HepG2 (cell line): Measurements from ENCODE around the gene RRP36. TPM values are rescaled to one million over a fixed set of nuclear protein-coding genes. Genes with fewer than 3 reads are reported as not detected.

Experiments
- ATAC-seq: fragments of 200-7000 bp; cut with Tn5 transposase; 3 replicates; pipeline ENCODE4 v1.9.1; 2020; ENCODE audit warnings: mild to moderate bottlenecking, moderate library complexity
- BruUV-seq: library from RNA; stranded (reverse); fragments of 400-500 nt; replicated peaks from 2 replicates; lab custom pipeline; 2021; lab: Mats Ljungman, UMichigan
- CTCF ChIA-PET: fragments of 300-600 bp; formaldehyde crosslinking; extraction: SDS; loops from one replicate; lab custom pipeline; 2021; ENCODE audit warnings: low total read pairs, inconsistent platforms, low intra/inter-chr PET ratio; lab: Yijun Ruan, JAX
- POLR2A ChIA-PET: fragments of 350-600 bp; sonication (Branson Sonifier 250); formaldehyde crosslinking; loops from one replicate; lab custom pipeline; 2020; ENCODE audit warnings: antibody characterized with exemption, inconsistent platforms; lab: Yijun Ruan, JAX
- DNase-seq: peaks from one replicate; pipeline ENCODE4 v3.0.0-alpha.2; 2015; ENCODE audit warnings: low spot score
- FAIRE-seq: peaks from 3 replicates; lab custom pipeline; 2011; peaks lifted over from hg19 to GRCh38; lab: Jason Lieb, UNC
- H2AFZ ChIP-seq: one replicate; pipeline ENCODE4 v1.6.1; 2011; ENCODE audit warnings: low read length, inconsistent platforms
- H3K27ac ChIP-seq: fragments of 300-600 bp; 3 replicates; pipeline ENCODE4 v1.8.0; 2011; ENCODE audit warnings: mixed run types, mild to moderate bottlenecking, mixed read lengths, low read length, inconsistent platforms; ENCODE audit not compliant: insufficient read depth; ENCODE audit errors: extremely low read length
- H3K27me3 ChIP-seq, 2 experiments: fragments of 200-600 bp in 1 of 2; 2 replicates in 1 of 2; 3 replicates in 1 of 2; pipeline versions ENCODE4 v1.6.0 to v1.8.0; 2011; ENCODE audit warnings: low read length in 2 of 2, mild to moderate bottlenecking in 2 of 2, moderate library complexity in 2 of 2, inconsistent platforms in 1 of 2; ENCODE audit not compliant: insufficient read depth in 2 of 2, control insufficient read depth in 1 of 2
- H3K36me3 ChIP-seq, 2 experiments: fragments of 200-600 bp in 1 of 2; replicated peaks in 1 of 2; 2 replicates in 1 of 2; 3 replicates in 1 of 2; pipeline versions ENCODE4 v1.5.1 to v1.8.0; 2011; ENCODE audit warnings: low read length in 2 of 2, inconsistent platforms in 1 of 2; ENCODE audit not compliant: insufficient read depth in 2 of 2, control insufficient read depth in 1 of 2
- H3K4me1 ChIP-seq: 2 replicates; pipeline ENCODE4 v1.5.1; 2012; ENCODE audit warnings: low read length, inconsistent platforms; ENCODE audit not compliant: insufficient read depth
- H3K4me2 ChIP-seq: 2 replicates; pipeline ENCODE4 v1.6.0; 2011; ENCODE audit warnings: low read depth, low read length, inconsistent platforms
- H3K4me3 ChIP-seq, 3 experiments: fragments of 200-600 bp in 1 of 3; sonication (generic), shearing (Covaris generic) in 1 of 3; replicated peaks in 1 of 3; 2 replicates each; pipeline ENCODE4 v1.5.1; 2011 to 2016; ENCODE audit warnings: low read length in 3 of 3, inconsistent platforms in 2 of 3, low read depth in 2 of 3, mild to moderate bottlenecking in 2 of 3, control low read depth in 1 of 3, mixed read lengths in 1 of 3; ENCODE audit not compliant: insufficient read depth in 1 of 3
- H3K79me2 ChIP-seq: one replicate; pipeline ENCODE4 v1.6.1; 2011; ENCODE audit warnings: low read length, inconsistent platforms; ENCODE audit not compliant: insufficient read depth
- H3K9ac ChIP-seq: 2 replicates; pipeline ENCODE4 v1.6.0; 2011; ENCODE audit warnings: mild to moderate bottlenecking, low read depth, low read length, inconsistent platforms; ENCODE audit not compliant: insufficient read depth
- H3K9me3 ChIP-seq: 2 replicates; pipeline ENCODE4 v1.5.1; 2012; ENCODE audit warnings: mild to moderate bottlenecking, low read length
- H4K20me1 ChIP-seq: 2 replicates; pipeline ENCODE4 v1.6.0; 2011; ENCODE audit warnings: inconsistent platforms, mild to moderate bottlenecking, low read length, moderate library complexity; ENCODE audit not compliant: insufficient read depth
- AGO2 ChIP-seq: fragments of 200-400 bp; formaldehyde crosslinking; optimal IDR thresholded peaks from 2 replicates; pipeline ENCODE3; 2017; ENCODE audit warnings: mild to moderate bottlenecking, low read depth, low read length, moderate library complexity
- ARNT2 ChIP-seq: sonication (generic); formaldehyde crosslinking; IDR thresholded peaks from 2 replicates; pipeline ENCODE4 v1.8.0; 2022; ENCODE audit warnings: mild to moderate bottlenecking, low read depth, missing genetic modification reagents, moderate library complexity
- FOXA3 ChIP-seq: IDR thresholded peaks from 2 replicates; pipeline ENCODE4 v1.6.1; 2016; ENCODE audit warnings: missing genetic modification reagents, missing compliant biosample characterization
- GABPA ChIP-seq, 2 experiments: IDR thresholded peaks; 2 replicates each; pipeline ENCODE4 v1.6.1; 2011 to 2016; ENCODE audit warnings: low read depth in 2 of 2, low read length in 1 of 2, missing biosample characterization in 1 of 2, missing genetic modification characterization in 1 of 2
- ISX ChIP-seq: sonication (generic); formaldehyde crosslinking; conservative IDR thresholded peaks from 2 replicates; pipeline ENCODE4 v1.5.0; 2020; ENCODE audit warnings: missing genetic modification reagents
- MAF1 ChIP-seq: sonication (generic); formaldehyde crosslinking; IDR thresholded peaks from 2 replicates; pipeline ENCODE4 v1.5.0; 2020; ENCODE audit warnings: missing genetic modification reagents, borderline replicate concordance
- MLX ChIP-seq: IDR thresholded peaks from 2 replicates; pipeline ENCODE4 v1.6.1; 2016
- POLR2A ChIP-seq, 2 experiments: IDR thresholded peaks; 2 replicates each; pipeline ENCODE4 v1.6.1; 2011; ENCODE audit warnings: low read depth in 2 of 2, low read length in 2 of 2, mild to moderate bottlenecking in 1 of 2, moderate library complexity in 1 of 2; ENCODE audit not compliant: insufficient read depth in 1 of 2
- POLR2AphosphoS2 ChIP-seq: IDR thresholded peaks from 2 replicates; pipeline ENCODE4 v1.6.1; 2011; ENCODE audit warnings: low read depth, low read length, improper control_type of control experiment
- RBFOX2 ChIP-seq: fragments of 200-400 bp; formaldehyde crosslinking; IDR thresholded peaks from 2 replicates; pipeline ENCODE4 v1.6.1; 2017; ENCODE audit warnings: low read depth, mild to moderate bottlenecking, low read length
- SRSF9 ChIP-seq: fragments of 200-400 bp; formaldehyde crosslinking; IDR thresholded peaks from 2 replicates; pipeline ENCODE4 v1.6.1; 2018; ENCODE audit warnings: borderline replicate concordance, mild to moderate bottlenecking, low read depth, low read length; ENCODE audit not compliant: insufficient read depth, poor library complexity, severe bottlenecking
- SYNCRIP ChIP-seq: fragments of 200-400 bp; formaldehyde crosslinking; IDR thresholded peaks from 2 replicates; pipeline ENCODE4 v1.6.1; 2018; ENCODE audit warnings: mild to moderate bottlenecking, low read depth, low read length; ENCODE audit not compliant: insufficient read depth
- ZFY ChIP-seq: sonication (generic); formaldehyde crosslinking; IDR thresholded peaks from 2 replicates; pipeline ENCODE4 v1.4.0; 2020; ENCODE audit warnings: missing genetic modification reagents
- ZNF280D ChIP-seq: sonication (generic); formaldehyde crosslinking; IDR thresholded peaks from 2 replicates; pipeline ENCODE4 v1.5.1; 2020; ENCODE audit warnings: mild to moderate bottlenecking, missing genetic modification reagents
- ZNF296 ChIP-seq: sonication (generic); formaldehyde crosslinking; conservative IDR thresholded peaks from 2 replicates; pipeline ENCODE4 v1.5.0; 2020; ENCODE audit warnings: mild to moderate bottlenecking, missing genetic modification reagents
- ZNF33B ChIP-seq: sonication (generic); formaldehyde crosslinking; IDR thresholded peaks from 2 replicates; pipeline ENCODE4 v1.5.1; 2020; ENCODE audit warnings: mild to moderate bottlenecking, missing genetic modification reagents
- ZNF780A ChIP-seq: sonication (generic); formaldehyde crosslinking; IDR thresholded peaks from 2 replicates; pipeline ENCODE4 v1.8.0; 2022; ENCODE audit warnings: mild to moderate bottlenecking, missing genetic modification reagents, moderate library complexity
- ZNF878 ChIP-seq: sonication (generic); formaldehyde crosslinking; IDR thresholded peaks from 2 replicates; pipeline ENCODE4 v1.8.1; 2023; ENCODE audit warnings: mild to moderate bottlenecking, missing genetic modification reagents, moderate library complexity
- WGBS: methylation state at CpG from one replicate; pipeline ENCODE4 v1.1.6; 2017; ENCODE audit warnings: low lambda C conversion rate; 5-methylcytosine and 5-hydroxymethylcytosine counted together
- in situ Hi-C: cut with HindIII; loops from 2 replicates; pipeline ENCODE4 v1.10.0; 2017; ENCODE audit warnings: low pct_unique_long_range_greater_than_20kb; ENCODE audit not compliant: extremely low pct_ligation_motif_present
- intact Hi-C: fragments of 100-400 bp; cut with micrococcal nuclease; formaldehyde crosslinking; loops from one replicate; pipeline ENCODE4 v1.10.0; 2022; ENCODE audit not compliant: unreplicated experiment
- polyA plus RNA-seq, 8 experiments: library from polyadenylated mRNA; depleted of rRNA in 3 of 8; stranded (reverse) in 7 of 8; unstranded in 1 of 8; fragments of >200 nt; fragmentation: Illumina TruSeq in 4 of 8; extraction: Trizol in 4 of 8; gene quantifications; 2 replicates each; pipeline versions ENCODE4 v1.2.1 to v1.2.3, GENCODE V29; 2011 to 2016; ENCODE audit warnings: low read depth in 4 of 8, missing spikeins in 1 of 8, mixed read lengths in 1 of 8; ENCODE audit not compliant: insufficient read depth in 1 of 8
- total RNA-seq, 5 experiments: library from RNA; depleted of rRNA; stranded (reverse); fragments of >200 nt; fragmentation: Illumina TruSeq; extraction: Trizol; gene quantifications; 2 replicates each; pipeline ENCODE4 v1.2.3, GENCODE V29; 2016; ENCODE audit warnings: low read depth in 1 of 5
- TF ChIP-seq, protein P1 (sequence below): sonication (generic); formaldehyde crosslinking; IDR thresholded peaks from 2 replicates; pipeline ENCODE4 v1.5.1; 2020; ENCODE audit warnings: mild to moderate bottlenecking, missing genetic modification reagents, moderate library complexity

Gene RRP36
- total and polyA plus RNA-seq, 2 of the 13 experiments (the other 11 are each of a cell fraction or from before 2014, with no cell fraction given), result 29.5 to 144 TPM

DNA sequence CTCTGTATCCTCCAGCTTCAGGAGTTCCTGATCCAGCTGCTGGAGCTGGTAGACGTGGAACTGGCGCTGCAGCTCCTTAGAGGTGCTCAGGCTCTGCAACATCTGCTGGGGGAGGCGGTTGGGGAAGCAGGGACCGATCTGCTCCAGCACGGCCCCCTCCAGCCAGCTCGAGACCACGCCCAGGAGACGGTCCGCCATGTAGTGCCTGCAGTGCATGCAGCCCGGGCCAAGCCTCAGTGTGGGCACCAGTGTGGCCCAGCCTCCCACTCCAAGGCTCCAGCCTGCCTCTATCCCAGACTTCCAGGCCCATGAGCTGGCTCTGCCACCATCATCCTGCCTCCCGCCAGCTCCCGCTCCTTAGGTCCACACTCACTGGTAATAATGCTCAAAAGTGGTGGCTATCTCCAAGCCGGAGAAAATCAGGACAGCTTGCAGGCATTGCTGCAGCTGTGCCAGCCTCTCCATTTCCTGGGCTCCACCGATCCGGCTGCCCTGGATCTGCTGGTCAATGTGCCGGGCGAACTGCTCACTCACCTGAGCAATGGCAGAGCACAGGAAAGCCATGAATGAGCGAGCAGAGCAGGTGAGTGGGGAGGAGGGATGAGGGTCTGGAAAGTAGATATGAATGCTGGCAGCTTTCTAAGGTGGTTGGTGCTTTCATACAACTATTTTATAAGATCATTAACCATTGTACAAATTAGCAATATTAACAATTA is 19.3 kb downstream of the RRP36 start:
- no TSS peak for BruUV-seq
- Histone ChIP-seq H3K79me2 (no peaks in the 10 kb centered on the region), H2AFZ (no peak overlapping the region), H3K27ac (no peak overlapping the region), H4K20me1 (peaks cover under 1% of the 10 kb centered on the region; the same call in 1 of the 2 replicates), H3K9me3 (no peaks in the 10 kb centered on the region), H3K4me3 (no peak overlapping the region), H3K36me3 (peaks cover 46 to 74% of the 10 kb centered on the region in 2 experiments), H3K9ac (no peak overlapping the region), H3K4me1 (peaks cover 4% of the 10 kb centered on the region), H3K4me2 (no peak overlapping the region), H3K27me3 (no peaks in the 10 kb centered on the region)
- DNase-seq, result no peak
- FAIRE-seq, result no peak
- CTCF ChIA-PET, result no interaction called here
- intact Hi-C loops (no loop called here), in situ Hi-C loops (no loop called here)
- ATAC-seq, result no peak
- WGBS, result 98% methylated on average over 18 of the region's 18 CpGs
- POLR2A ChIA-PET, result interaction anchor here (0.6 to 1.4 kb wide), 2 partner anchors 13 to 136 kb away, joined by 3 to 4 read pairs; partner anchors contain the start of gene CUL7
- no peak for TF ChIP-seq ISX
- no peak for TF ChIP-seq ARNT2 (CRISPR knock-in tag)
- TF ChIP-seq ZFY, result no peak
- TF ChIP-seq MAF1 (CRISPR knock-in tag), result no peak
- peak; percentile 88 for TF ChIP-seq AGO2
- no peak for TF ChIP-seq MLX
- TF ChIP-seq FOXA3 (CRISPR knock-in tag), result no peak
- peak; percentile 67 for TF ChIP-seq RBFOX2
- TF ChIP-seq ZNF878 (CRISPR knock-in tag), result no peak
- no peak for TF ChIP-seq ZNF33B
- no peak for TF ChIP-seq ZNF780A (CRISPR knock-in tag)
- no peak for TF ChIP-seq ZNF296 (CRISPR knock-in tag)
- TF ChIP-seq, protein P1, sequence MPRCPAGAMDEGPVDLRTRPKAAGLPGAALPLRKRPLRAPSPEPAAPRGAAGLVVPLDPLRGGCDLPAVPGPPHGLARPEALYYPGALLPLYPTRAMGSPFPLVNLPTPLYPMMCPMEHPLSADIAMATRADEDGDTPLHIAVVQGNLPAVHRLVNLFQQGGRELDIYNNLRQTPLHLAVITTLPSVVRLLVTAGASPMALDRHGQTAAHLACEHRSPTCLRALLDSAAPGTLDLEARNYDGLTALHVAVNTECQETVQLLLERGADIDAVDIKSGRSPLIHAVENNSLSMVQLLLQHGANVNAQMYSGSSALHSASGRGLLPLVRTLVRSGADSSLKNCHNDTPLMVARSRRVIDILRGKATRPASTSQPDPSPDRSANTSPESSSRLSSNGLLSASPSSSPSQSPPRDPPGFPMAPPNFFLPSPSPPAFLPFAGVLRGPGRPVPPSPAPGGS, result no peak
- no peak for TF ChIP-seq SYNCRIP
- TF ChIP-seq SRSF9, result no peak
- TF ChIP-seq GABPA (IDR thresholded peaks at IDR 0.05; ENCODE audit: low read depth, low read length), result no peak
- no peak for TF ChIP-seq GABPA (CRISPR knock-in tag; IDR thresholded peaks at IDR 0.05; ENCODE audit: low read depth)
- 0 out of 4 replicates have a peak, but pooled peaks have one; percentile 0 to 13 for TF ChIP-seq POLR2A (IDR thresholded peaks at IDR 0.05; ENCODE audit: insufficient read depth in 1 of 2, low read depth in 2 of 2, low read length in 2 of 2)
- no peak for TF ChIP-seq POLR2AphosphoS2
- no peak for TF ChIP-seq ZNF280D
